Right kidney (tissue), 9 donors: ENCODE data around the gene CISD2.
"Not testable (repeated sequence)": the region's sequence is repeated elsewhere in the genome, so short reads cannot be mapped to it uniquely, and the experiment has no call there.

Experiments used
- DNase-seq: peaks from one replicate; pipeline ENCODE4 v3.0.0-alpha.2; 2016
- long read RNA-seq, 8 donors: transcript quantifications; one replicate each; lab custom pipeline, GENCODE V29; 2026

The CISD2 gene
- long read RNA-seq, donor 1, full-length matches to known transcripts: 65 of 65 reads
- long read RNA-seq, donor 1, partial matches to known transcripts: 0 of 65 reads
- long read RNA-seq, donor 1, other reads (novel, unspliced or antisense): 0 of 65 reads
- long read RNA-seq, donor 2, full-length matches to known transcripts: 48 of 48 reads
- long read RNA-seq, donor 2, partial matches to known transcripts: 0 of 48 reads
- long read RNA-seq, donor 2, other reads (novel, unspliced or antisense): 0 of 48 reads
- long read RNA-seq, donor 3, full-length matches to known transcripts: 20 of 20 reads
- long read RNA-seq, donor 3, partial matches to known transcripts: 0 of 20 reads
- long read RNA-seq, donor 3, other reads (novel, unspliced or antisense): 0 of 20 reads
- long read RNA-seq, donor 4, full-length matches to known transcripts: 42 of 42 reads
- long read RNA-seq, donor 4, partial matches to known transcripts: 0 of 42 reads
- long read RNA-seq, donor 4, other reads (novel, unspliced or antisense): 0 of 42 reads
- long read RNA-seq, donor 5, full-length matches to known transcripts: 53 of 53 reads
- long read RNA-seq, donor 5, partial matches to known transcripts: 0 of 53 reads
- long read RNA-seq, donor 5, other reads (novel, unspliced or antisense): 0 of 53 reads
- long read RNA-seq, donor 6, full-length matches to known transcripts: 43 of 43 reads
- long read RNA-seq, donor 6, partial matches to known transcripts: 0 of 43 reads
- long read RNA-seq, donor 6, other reads (novel, unspliced or antisense): 0 of 43 reads
- long read RNA-seq, donor 7, full-length matches to known transcripts: 55 of 55 reads
- long read RNA-seq, donor 7, partial matches to known transcripts: 0 of 55 reads
- long read RNA-seq, donor 7, other reads (novel, unspliced or antisense): 0 of 55 reads
- long read RNA-seq, donor 8, full-length matches to known transcripts: 54 of 54 reads
- long read RNA-seq, donor 8, partial matches to known transcripts: 0 of 54 reads
- long read RNA-seq, donor 8, other reads (novel, unspliced or antisense): 0 of 54 reads

GRCh38 chr4:102868781-102869568 lies at the start of gene CISD2:
CISD2 (plus strand) TSS chr4:102868992; CDS start chr4:102869085, 93 bp downstream.
- peak; percentile 98 for DNase-seq

DNA sequence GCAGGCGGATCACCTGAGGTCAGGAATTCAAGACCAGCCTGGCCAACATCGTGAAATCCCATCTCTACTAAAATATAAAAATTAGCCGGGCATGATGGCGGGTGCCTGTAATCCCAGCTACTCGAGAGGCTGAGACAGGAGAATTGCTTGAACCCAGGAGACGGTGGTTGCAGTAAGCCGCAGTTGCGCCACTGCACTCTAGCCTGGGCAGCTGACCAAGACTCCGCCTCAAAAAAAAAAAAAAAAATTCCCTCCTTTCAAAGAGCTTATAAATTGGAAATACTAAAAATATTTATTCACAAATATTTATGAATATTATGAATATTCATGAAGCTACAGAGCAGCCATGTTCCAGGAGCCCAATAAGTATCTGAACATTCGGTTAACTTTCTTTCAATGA lies 49.7 kb upstream of the CISD2 start:
- not testable (repeated sequence) for DNase-seq

DNA sequence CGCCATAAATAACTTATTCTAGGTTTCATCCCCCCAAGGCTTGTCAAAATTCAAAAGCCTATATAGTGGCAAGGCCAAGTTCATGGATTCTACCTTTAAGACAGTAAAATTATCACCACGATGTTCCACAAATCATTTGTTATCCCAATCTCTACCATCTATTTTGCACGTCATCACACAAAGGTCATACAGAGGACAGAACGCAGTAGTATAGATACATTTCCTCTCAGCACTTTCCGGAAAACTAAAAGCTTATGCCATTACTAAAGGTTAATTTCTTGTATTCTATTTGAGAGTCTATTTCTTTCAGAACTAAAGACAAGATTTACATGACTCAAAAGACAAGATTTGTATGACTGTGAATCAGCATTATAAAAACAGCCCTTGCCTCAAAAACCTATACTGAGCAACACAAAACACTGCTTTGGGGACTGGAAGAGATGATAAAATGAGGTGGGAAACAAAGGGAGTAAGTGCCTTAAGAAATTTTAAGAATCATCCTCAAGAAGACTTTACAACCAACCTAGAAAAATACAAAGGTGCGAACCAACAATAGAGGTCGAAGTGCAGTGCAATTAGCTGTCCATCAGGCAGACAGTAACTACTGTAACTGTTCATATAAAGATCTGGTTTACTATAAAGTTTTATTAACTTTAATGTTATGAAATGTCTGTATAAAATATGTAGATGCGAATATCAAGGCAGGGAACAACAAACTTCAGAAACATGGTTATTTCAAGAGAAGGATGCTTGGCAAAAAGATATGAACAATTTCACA lies 49.0 kb upstream of the CISD2 start:
- DNase-seq: no peak

DNA sequence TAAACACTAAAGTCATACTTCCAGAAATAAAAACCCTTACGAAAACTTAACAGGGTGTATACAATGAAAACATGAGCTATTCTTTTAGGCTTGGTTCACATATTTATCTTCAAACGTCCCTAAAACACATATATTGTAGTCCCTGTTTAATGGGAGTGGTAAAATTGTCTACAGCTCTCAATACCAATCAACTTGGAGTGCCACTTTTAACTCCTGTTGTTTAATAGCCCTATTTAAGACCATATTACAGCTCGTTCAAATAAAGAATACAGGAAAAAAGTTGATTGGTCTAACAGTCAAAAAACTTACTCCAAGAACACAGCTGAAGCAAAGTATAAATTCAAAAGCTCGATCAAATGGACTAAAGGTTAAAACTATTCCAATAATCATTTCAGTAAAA lies 45.3 kb upstream of the CISD2 start:
- DNase-seq: no peak

DNA sequence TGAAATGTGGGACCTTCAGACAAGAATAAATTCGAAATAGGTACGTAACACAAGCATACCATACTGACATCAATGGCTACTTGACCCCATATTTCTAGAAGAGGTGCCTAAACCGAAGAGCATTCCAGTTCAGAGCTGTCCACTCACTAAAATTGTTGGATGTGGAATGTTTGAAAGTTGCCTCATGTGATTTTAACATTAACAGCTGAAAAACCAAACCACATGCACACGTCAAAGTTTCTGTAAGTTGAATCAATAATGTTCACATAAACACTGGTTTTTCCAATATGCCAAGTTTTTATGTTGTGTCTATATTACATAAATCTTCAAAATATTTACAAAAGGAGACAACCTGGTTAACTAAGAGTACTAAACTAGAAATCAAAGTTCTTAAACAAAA lies 44.9 kb upstream of the CISD2 start:
- DNase-seq: no peak

DNA sequence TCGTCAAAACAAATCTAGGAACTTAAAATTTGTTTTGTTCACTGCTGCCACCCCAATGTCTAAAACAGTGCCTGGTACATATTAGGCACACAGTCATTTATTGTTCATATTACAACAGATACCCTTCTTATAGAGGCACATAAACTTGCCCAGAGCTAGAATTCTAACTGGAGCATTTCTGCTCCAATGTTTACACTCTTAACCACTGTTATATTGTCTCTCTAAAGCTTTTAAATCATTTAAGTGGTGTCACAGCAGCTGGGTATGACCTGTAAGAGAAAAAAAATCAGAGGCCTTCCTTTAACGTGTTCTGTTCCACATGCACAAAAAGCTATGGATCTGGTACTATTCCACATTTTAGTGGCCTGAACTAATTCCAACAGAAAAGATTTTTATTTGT lies 44.4 kb upstream of the CISD2 start:
- peak; percentile 8 for DNase-seq

DNA sequence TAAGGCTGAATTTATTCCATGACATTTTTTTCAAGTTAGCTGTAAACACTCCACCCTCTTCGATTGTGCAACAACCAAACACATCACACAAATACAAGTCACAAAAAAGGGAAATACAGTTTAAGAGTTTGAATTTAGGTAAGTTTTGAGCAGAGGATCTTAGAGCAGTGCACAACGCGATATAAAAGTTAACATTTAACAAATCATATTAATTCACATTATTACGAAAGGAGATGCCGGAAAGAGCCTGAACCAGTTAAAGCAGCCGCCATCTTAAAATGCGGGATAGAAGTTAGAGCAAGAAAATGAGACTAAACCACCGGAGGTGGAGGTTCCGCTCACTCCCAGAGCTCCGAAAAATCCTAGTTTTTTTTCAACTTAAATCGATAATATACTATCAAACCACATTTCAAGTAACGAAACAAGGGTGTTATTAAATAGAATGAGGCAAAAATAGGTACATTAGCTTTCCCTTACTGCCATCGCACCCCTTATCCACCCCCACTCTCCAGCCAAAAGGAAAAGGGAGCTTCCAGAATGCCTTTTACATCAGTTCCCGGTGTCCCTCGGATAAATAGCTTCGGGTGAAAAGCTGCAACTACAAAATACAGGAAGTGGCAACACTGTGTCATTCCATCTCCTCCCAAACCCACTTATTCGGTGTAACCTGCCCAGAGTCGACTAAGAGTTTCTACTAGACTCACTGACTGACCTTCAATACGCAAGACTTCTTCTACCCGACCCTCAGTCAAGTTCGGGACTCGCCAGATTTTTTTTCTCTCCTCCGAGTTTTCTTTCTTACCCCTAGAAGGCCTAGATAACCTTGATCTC lies 43.3 kb upstream of the CISD2 start:
- peak; percentile 68 for DNase-seq

GRCh38 chr4:102826105-102826889 lies 42.5 kb upstream of the CISD2 start:
- no peak for DNase-seq

- peak; percentile 99 for DNase-seq
Observed at GRCh38 chr4:102826890-102827673, 41.7 kb upstream of the CISD2 start, which contains the start of gene UBE2D3. UBE2D3 (minus strand) TSS chr4:102827551; CDS start chr4:102826508, 1,043 bp downstream.

DNA sequence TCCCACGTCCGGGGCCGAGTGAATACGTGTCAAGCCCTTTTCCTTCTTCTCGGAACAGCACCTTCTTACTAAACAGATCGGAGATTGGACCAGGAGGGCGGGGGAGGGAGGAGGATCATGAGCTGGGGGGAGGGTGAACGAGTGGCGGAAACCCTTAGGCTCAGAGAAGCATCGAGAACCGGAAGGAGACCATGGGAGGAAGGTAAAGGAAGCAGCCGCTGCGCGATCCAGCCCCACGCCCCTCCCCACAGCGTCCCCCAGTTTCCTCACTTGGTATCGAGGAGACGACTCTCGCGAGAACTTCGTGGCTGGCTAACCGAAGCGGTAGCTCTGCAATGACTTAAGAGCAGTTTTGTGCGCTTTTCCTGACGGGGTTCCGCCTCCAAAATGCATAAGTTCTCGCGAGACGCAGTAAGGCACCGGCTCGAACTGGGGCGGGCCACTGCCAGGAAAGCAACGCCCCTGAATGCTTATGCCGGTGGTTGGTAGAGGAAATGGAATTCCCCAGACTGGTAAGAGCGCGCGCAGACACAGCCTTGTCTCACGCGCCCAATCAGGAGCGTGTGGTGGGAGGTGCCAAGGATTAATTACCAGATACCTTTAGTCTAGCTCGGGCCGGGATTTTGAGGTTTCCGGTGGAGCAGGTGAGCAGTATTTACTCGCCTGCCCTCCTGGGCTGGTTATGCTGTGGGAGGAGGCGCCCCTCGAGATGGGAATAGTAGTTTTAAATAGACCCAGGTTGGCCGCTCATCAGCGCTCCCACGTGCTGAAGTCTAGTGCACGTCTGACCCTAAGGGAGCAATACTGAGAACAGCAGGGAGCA lies 40.9 kb upstream of the CISD2 start:
- peak; percentile 90 for DNase-seq

GRCh38 chr4:102828497-102828808 lies 40.3 kb upstream of the CISD2 start:
- DNase-seq: no peak

DNA sequence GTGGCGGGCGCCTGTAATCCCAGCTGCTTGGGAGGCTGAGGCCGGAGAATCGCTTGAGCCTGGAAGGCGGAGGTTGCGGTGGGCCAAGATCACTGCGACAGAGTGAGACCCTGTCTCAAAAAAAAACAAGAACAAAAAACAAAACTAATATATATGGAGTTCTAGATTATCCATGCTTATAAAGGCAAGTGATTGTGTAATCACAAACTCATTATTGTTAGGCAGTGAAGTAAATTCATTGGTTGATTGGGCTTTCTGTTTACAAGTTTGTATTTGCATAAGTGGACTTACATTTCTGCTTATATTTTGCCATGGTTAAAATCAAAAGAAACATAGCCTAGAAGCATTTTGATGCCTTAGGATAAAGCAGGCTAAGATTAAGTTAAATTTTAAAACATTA lies 39.0 kb upstream of the CISD2 start:
- DNase-seq: no peak

- no peak for DNase-seq
Observed at GRCh38 chr4:102832105-102832504, 36.7 kb upstream of the CISD2 start.

DNA sequence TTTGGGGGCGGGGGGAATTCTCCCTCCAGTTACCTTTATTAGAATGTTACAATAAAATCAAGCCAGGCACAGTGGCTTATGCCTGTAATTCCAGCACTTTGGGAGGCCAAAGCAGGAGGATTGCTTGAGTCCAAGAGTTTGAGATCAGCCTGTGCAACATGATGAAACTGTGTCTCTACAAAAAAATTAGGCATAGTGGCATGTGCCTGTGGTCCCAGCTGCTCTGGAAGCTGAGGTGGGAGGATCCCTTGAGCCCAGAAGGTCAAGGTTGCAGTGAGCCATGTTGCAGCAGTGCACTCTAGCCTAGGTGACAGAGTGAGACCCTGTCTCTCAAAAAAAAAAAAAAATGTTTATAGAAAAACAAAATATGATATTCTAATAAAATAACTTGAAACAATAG lies 36.1 kb upstream of the CISD2 start:
- DNase-seq: no peak

DNA sequence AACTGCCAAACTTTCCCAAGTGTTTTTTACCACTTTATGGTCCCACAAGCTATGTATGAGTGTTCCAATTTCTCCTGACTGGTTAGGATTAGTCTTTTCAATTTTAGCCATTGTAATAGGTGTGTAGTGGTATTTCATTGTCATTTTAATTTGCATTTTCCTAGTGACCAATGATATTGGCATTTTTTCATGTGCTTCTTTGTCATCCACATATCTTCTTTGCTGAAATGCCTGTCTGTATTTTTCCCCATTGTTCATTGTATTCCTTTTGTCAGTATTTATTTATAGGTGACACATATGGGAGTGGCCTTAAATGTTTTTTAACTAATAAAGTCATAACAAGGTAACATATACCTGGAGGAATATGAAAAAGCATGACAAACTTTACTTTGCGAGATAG lies 32.2 kb upstream of the CISD2 start:
- no peak for DNase-seq

- no peak for DNase-seq
Observed at GRCh38 chr4:102842367-102842766, 26.4 kb upstream of the CISD2 start.

DNA sequence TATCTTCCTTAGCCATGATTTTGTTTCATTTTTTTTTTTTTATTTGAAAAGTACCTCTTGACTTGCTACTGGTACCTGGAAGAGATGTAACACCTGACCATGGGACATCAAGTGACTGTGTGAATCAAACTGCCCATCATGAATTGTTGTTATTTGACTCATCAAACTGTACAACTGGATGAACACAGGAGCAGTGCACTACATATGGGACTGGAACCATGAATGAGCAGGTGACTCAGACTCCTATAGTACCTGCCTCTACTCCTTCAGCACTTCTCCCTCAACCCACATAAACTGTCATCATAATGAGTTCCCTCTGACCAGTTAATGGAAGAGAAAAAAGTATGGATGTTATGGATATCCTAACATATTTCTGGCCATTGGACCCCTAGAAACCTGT lies 25.5 kb upstream of the CISD2 start:
- DNase-seq: no peak

- DNase-seq: no peak
Observed at GRCh38 chr4:102843938-102844337, 24.9 kb upstream of the CISD2 start.
